ENCODE results near the gene THSD4.

GRCh38 chr15:71597126-71597525 lies 481.9 kb downstream of the THSD4 start:
- TF ChIP-seq EZH2 (IDR thresholded peaks at IDR 0.05), result no peak
- no peak for TF ChIP-seq FOXP2 (optimal IDR thresholded peaks at IDR 0.05; ENCODE audit: control extremely low read depth, extremely low read length, insufficient read depth)
- TF ChIP-seq POLR2AphosphoS5 (IDR thresholded peaks at IDR 0.05; ENCODE audit: borderline replicate concordance, low read depth, low read length), result no peak

All from SK-N-MC (cell line).